ENCODE results near the gene TCF3. TPM values are rescaled to one million over a fixed set of nuclear protein-coding genes. Genes with fewer than 3 reads are reported as not detected.
A peak's percentile ranks its signal among the peaks of the same experiment; 100 is the strongest.

The TCF3 gene
- total RNA-seq, 2 experiments from 2014 or later = 124 to 126 TPM

GRCh38 chr19:1567116-1567847 is 85.1 kb downstream of the TCF3 start:
- ChIA-PET POLR2A (no interaction called here), CTCF (interaction anchor here (0.6 kb wide), 1 partner anchor 843 kb away, joined by 4 read pairs; no protein-coding TSS in a partner anchor)
- DNase-seq = no peak
- Mint-ChIP-seq H3K4me1 (ENCODE audit: low read depth) (peaks cover 5% of the 10 kb centered on the region), H3K27me3 (peaks cover 3% of the 10 kb centered on the region), H3K36me3 (ENCODE audit: low read depth) (no peaks in the 10 kb centered on the region), H3K4me3 (peak overlapping the region; percentile 26), H3K27ac (no peak overlapping the region), H3K9me3 (no peaks in the 10 kb centered on the region)
- TF ChIP-seq CTCF (IDR thresholded peaks at IDR 0.05) = no peak
- ATAC-seq = no peak
- intact Hi-C loops (cut with micrococcal nuclease) = no loop called here

GRCh38 chr19:1566392-1567115 is 85.9 kb downstream of the TCF3 start:
- no peak overlapping the region for H3K27ac Mint-ChIP-seq
- intact Hi-C loops (cut with micrococcal nuclease) = no loop called here
- no peaks in the 10 kb centered on the region for H3K36me3 Mint-ChIP-seq (ENCODE audit: low read depth)
- ChIA-PET POLR2A (interaction anchor here (0.5 kb wide), 1 partner anchor 74 kb away, joined by 3 read pairs; no protein-coding TSS in a partner anchor), CTCF (no interaction called here)
- no peak for ATAC-seq
- no peak overlapping the region for H3K4me3 Mint-ChIP-seq
- peaks cover 3% of the 10 kb centered on the region for H3K27me3 Mint-ChIP-seq
- no peaks in the 10 kb centered on the region for H3K9me3 Mint-ChIP-seq
- DNase-seq = no peak
- TF ChIP-seq CTCF (IDR thresholded peaks at IDR 0.05) = no peak
- peaks cover 5% of the 10 kb centered on the region for H3K4me1 Mint-ChIP-seq (ENCODE audit: low read depth)

DNA sequence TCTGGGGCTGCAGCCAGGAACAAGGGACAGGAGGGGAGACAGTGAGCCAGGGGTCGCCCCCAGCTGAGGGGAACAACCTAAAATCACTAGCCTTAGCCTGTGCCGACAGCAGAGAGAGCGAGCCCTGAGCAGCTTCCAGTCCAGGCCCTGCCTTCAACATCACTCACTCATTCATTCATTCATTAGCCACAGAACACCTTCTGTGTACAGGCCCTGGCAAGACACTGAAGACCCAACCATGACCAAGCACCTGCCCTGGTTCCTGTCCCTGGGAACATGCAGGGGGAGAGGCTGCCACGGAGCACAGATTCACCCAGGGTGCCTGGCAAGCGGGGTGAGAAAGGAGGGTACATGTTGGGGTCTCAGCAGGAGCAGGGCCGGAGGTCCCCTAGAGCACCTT is 89.2 kb downstream of the TCF3 start:
- TF ChIP-seq CTCF (IDR thresholded peaks at IDR 0.05) = no peak

GRCh38 chr19:1561236-1561842 is 91.1 kb downstream of the TCF3 start:
- intact Hi-C loops (cut with micrococcal nuclease) = no loop called here
- ATAC-seq = no peak
- Mint-ChIP-seq H3K4me1 (ENCODE audit: low read depth) (no peaks in the 10 kb centered on the region), H3K27me3 (no peaks in the 10 kb centered on the region), H3K9me3 (no peaks in the 10 kb centered on the region), H3K27ac (no peak overlapping the region), H3K4me3 (no peak overlapping the region), H3K36me3 (ENCODE audit: low read depth) (no peaks in the 10 kb centered on the region)
- TF ChIP-seq CTCF (IDR thresholded peaks at IDR 0.05) = no peak
- no peak for DNase-seq
- POLR2A ChIA-PET = no interaction called here
- CTCF ChIA-PET = interaction anchor here (1.9 kb wide), 1 partner anchor 15 kb away, joined by 6 read pairs; no protein-coding TSS in a partner anchor

More for the DNA sequence above, 89.2 kb downstream of the TCF3 start:
- Mint-ChIP-seq H3K9me3 (no peaks in the 10 kb centered on the region), H3K4me1 (ENCODE audit: low read depth) (no peaks in the 10 kb centered on the region), H3K4me3 (no peak overlapping the region), H3K27me3 (no peaks in the 10 kb centered on the region), H3K27ac (no peak overlapping the region), H3K36me3 (ENCODE audit: low read depth) (no peaks in the 10 kb centered on the region)
- ATAC-seq = no peak
- ChIA-PET CTCF (interaction anchor here (2.3 kb wide), 1 partner anchor 17 kb away, joined by 9 read pairs; no protein-coding TSS in a partner anchor), POLR2A (no interaction called here)
- DNase-seq = no peak
- intact Hi-C loops (cut with micrococcal nuclease) = no loop called here
